Endodermal cell (in vitro differentiated cells): ENCODE data around the gene KCNB1. TPM values are rescaled to one million over a fixed set of nuclear protein-coding genes. Genes with fewer than 3 reads are reported as not detected.

Experiments
- DNase-seq: peaks from one replicate; pipeline ENCODE4 v3.0.0-alpha.2; 2017
- H3K27ac ChIP-seq: 2 replicates; pipeline ENCODE4 v1.5.1; 2013; ENCODE audit warnings: mild to moderate bottlenecking, low read depth, low read length, moderate library complexity
- H3K27me3 ChIP-seq: 2 replicates; pipeline ENCODE4 v1.6.1; 2013; ENCODE audit warnings: mild to moderate bottlenecking, low read length, moderate library complexity; ENCODE audit not compliant: insufficient read depth, control insufficient read depth, poor library complexity, severe bottlenecking
- H3K36me3 ChIP-seq: 2 replicates; pipeline ENCODE4 v1.7.0; 2013; ENCODE audit warnings: mild to moderate bottlenecking, low read length, moderate library complexity; ENCODE audit not compliant: control insufficient read depth, insufficient read depth
- H3K4me1 ChIP-seq: one replicate; pipeline ENCODE4 v1.7.0; 2013; ENCODE audit warnings: low read length; ENCODE audit not compliant: control insufficient read depth, insufficient read depth
- H3K4me3 ChIP-seq: 2 replicates; pipeline ENCODE4 v1.5.1; 2013; ENCODE audit warnings: mild to moderate bottlenecking, low read length, moderate library complexity
- H3K9ac ChIP-seq: 2 replicates; pipeline ENCODE4 v1.6.1; 2013; ENCODE audit warnings: mild to moderate bottlenecking, low read length, moderate library complexity; ENCODE audit not compliant: poor library complexity, severe bottlenecking; ENCODE audit errors: extremely low read depth
- H3K9me3 ChIP-seq: 2 replicates; pipeline ENCODE4 v1.6.1; 2013; ENCODE audit warnings: mild to moderate bottlenecking, low read length, moderate library complexity; ENCODE audit not compliant: control insufficient read depth
- H3K27ac Mint-ChIP-seq: 2 replicates; pipeline ENCODE4 v1.8.0; 2020; ENCODE audit warnings: mixed read lengths
- H3K27me3 Mint-ChIP-seq: 2 replicates; pipeline ENCODE4 v1.8.0; 2021; ENCODE audit warnings: mild to moderate bottlenecking, mixed read lengths; ENCODE audit not compliant: insufficient read depth
- H3K36me3 Mint-ChIP-seq: 2 replicates; pipeline ENCODE4 v1.8.0; 2020; ENCODE audit warnings: low read depth, mixed read lengths
- H3K4me1 Mint-ChIP-seq: 2 replicates; pipeline ENCODE4 v1.8.0; 2020; ENCODE audit warnings: mixed read lengths
- H3K4me3 Mint-ChIP-seq: 2 replicates; pipeline ENCODE4 v1.8.0; 2020; ENCODE audit warnings: mild to moderate bottlenecking, moderate library complexity, mixed read lengths
- H3K9me3 Mint-ChIP-seq: 2 replicates; pipeline ENCODE4 v1.8.0; 2020; ENCODE audit warnings: mild to moderate bottlenecking, mixed read lengths
- WGBS, 2 experiments: methylation state at CpG; one replicate each; pipeline versions ENCODE4 v1.1.5 to v1.1.7; 2013; ENCODE audit warnings: missing lambda C conversion rate in 2 of 2, mixed read lengths in 1 of 2; ENCODE audit not compliant: insufficient coverage in 1 of 2, insufficient read length in 1 of 2; 5-methylcytosine and 5-hydroxymethylcytosine counted together
- total RNA-seq, 2 donors: library from RNA; stranded (reverse); fragmentation: NEBNext Ultra II Directional in 1 of 2; extraction: Animal tissue kit (Norgen Biotek cat#: 25700) in 1 of 2; gene quantifications; 2 replicates in 1 of 2; 3 replicates in 1 of 2; pipeline ENCODE4 v1.2.1, GENCODE V29; 2021
- TF ChIP-seq, protein P1 (sequence below): fragments of 200-600 bp; sonication (generic); conservative IDR thresholded peaks from 2 replicates; pipeline ENCODE4 v1.5.0; 2021; ENCODE audit warnings: antibody characterized with exemption, mild to moderate bottlenecking

Gene KCNB1
- total RNA-seq, 2 donors from 2014 or later = 0.46 to 0.84 TPM

DNA sequence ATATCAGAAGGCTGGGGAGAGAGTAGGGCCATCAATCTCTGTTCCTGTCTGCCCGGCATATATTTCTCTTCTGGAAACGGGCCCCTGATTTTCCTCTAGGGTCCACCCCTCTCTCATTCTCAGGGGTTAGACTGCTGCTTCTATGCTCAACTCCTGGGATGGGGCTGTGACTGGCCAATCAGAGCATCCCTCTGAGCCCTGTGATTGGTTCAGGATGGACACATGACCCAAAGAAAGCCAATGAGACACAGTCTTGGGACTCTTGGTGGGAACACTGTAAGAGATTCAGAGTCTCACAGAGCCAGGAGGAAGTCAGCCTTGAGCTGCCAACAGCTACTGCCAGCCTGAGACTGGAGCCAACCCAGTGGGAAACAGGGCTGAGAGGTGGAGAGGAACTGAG, 31.0 kb upstream of the KCNB1 start:
- no peaks in the 10 kb centered on the region for H3K9me3 Mint-ChIP-seq
- Histone ChIP-seq H3K4me1 (no peaks in the 10 kb centered on the region), H3K27ac (no peak overlapping the region), H3K9ac (no peak overlapping the region), H3K27me3 (no peaks in the 10 kb centered on the region), H3K36me3 (no peaks in the 10 kb centered on the region), H3K4me3 (no peak overlapping the region), H3K9me3 (no peaks in the 10 kb centered on the region)
- DNase-seq = no peak
- 80 to 91% methylated on average over 1 to 2 of the region's 2 CpGs for WGBS, 2 experiments
- no peaks in the 10 kb centered on the region for H3K36me3 Mint-ChIP-seq
- H3K27ac Mint-ChIP-seq = no peak overlapping the region
- TF ChIP-seq, protein P1, sequence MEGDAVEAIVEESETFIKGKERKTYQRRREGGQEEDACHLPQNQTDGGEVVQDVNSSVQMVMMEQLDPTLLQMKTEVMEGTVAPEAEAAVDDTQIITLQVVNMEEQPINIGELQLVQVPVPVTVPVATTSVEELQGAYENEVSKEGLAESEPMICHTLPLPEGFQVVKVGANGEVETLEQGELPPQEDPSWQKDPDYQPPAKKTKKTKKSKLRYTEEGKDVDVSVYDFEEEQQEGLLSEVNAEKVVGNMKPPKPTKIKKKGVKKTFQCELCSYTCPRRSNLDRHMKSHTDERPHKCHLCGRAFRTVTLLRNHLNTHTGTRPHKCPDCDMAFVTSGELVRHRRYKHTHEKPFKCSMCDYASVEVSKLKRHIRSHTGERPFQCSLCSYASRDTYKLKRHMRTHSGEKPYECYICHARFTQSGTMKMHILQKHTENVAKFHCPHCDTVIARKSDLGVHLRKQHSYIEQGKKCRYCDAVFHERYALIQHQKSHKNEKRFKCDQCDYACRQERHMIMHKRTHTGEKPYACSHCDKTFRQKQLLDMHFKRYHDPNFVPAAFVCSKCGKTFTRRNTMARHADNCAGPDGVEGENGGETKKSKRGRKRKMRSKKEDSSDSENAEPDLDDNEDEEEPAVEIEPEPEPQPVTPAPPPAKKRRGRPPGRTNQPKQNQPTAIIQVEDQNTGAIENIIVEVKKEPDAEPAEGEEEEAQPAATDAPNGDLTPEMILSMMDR = no peak
- H3K4me1 Mint-ChIP-seq = peaks cover under 1% of the 10 kb centered on the region
- H3K27me3 Mint-ChIP-seq = no peaks in the 10 kb centered on the region
- no peak overlapping the region for H3K4me3 Mint-ChIP-seq

DNA sequence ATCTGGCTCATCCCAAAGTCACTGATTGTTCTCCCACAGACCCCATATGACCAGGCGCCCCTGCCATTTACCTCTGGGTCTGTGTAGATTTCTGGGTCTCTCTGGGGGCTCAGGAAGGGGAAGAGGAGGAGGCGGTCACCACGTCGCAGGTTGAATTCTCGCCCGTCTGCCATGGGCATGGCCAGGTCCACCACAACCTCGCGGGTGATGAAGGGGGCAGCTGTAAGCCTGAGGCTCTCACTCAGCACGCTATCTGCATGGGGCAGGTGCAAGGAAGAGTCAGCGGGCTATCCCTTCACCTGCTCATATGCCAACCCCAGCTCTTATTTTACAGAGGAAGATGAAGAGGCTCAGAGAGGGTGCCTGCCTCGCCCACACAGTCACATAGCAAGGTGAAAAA, 30.5 kb upstream of the KCNB1 start:
- Mint-ChIP-seq H3K27me3 (no peaks in the 10 kb centered on the region), H3K4me3 (no peak overlapping the region), H3K27ac (no peak overlapping the region), H3K4me1 (peaks cover 2% of the 10 kb centered on the region), H3K36me3 (no peaks in the 10 kb centered on the region), H3K9me3 (no peaks in the 10 kb centered on the region)
- TF ChIP-seq, protein P1 = no peak
- DNase-seq = no peak
- Histone ChIP-seq H3K4me1 (peaks cover 2% of the 10 kb centered on the region), H3K27me3 (no peaks in the 10 kb centered on the region), H3K4me3 (no peak overlapping the region), H3K9ac (no peak overlapping the region), H3K36me3 (no peaks in the 10 kb centered on the region), H3K9me3 (no peaks in the 10 kb centered on the region), H3K27ac (no peak overlapping the region)
- 95 to 98% methylated on average over 6 to 11 of the region's 11 CpGs for WGBS, 2 experiments

DNA sequence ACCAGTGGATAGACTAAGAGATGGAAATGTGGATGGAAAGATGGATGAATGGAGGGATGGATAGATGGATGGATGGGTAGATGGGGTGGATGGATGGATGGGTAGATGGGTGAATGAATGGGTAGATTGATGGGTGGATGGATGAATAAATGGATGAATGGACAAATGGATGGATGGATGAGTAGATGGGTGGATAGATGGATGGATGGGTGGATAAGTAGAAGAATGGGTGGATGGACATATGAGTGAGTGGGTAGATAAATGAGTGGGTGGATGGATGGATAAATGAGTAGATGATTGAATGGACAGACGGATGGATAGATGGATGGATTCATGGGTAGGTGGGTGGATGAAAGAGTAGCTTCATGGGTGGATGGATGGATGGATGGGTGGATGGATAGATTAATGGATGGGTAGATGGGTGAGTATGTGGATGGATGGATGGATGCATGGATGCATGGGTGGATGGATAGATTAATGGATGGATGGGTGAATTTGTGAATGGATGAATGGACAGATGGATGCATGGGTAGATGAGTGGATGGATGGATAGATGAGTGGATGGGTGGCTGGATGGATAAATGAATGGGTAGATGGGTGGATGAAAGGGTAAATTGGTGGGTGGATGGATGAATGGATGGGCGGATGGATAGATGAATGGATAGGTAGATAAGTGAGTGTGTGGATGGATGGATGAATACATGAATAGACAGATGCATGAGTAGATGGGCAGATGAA, 29.5 kb upstream of the KCNB1 start:
- Histone ChIP-seq H3K4me1 (peaks cover 8% of the 10 kb centered on the region), H3K27me3 (no peaks in the 10 kb centered on the region), H3K9me3 (no peaks in the 10 kb centered on the region), H3K9ac (no peak overlapping the region), H3K4me3 (no peak overlapping the region), H3K36me3 (no peaks in the 10 kb centered on the region), H3K27ac (no peak overlapping the region)
- WGBS, 2 experiments = 79 to 94% methylated on average over 2 of the region's 2 CpGs
- Mint-ChIP-seq H3K4me3 (no peak overlapping the region), H3K36me3 (no peaks in the 10 kb centered on the region), H3K27me3 (no peaks in the 10 kb centered on the region), H3K4me1 (peaks cover 8% of the 10 kb centered on the region), H3K27ac (no peak overlapping the region), H3K9me3 (no peaks in the 10 kb centered on the region)
- DNase-seq = no peak
- TF ChIP-seq, protein P1 = no peak
